Measurements from ENCODE around the gene SLC13A5.
"Not testable (repeated sequence)": the region's sequence is repeated elsewhere in the genome, so short reads cannot be mapped to it uniquely, and the experiment has no call there.

The SLC13A5 gene

GRCh38 chr17:6710317-6710716, 2.9 kb downstream of the SLC13A5 start:
- DNase-seq = no peak

- no peak for DNase-seq
Measured at GRCh38 chr17:6708357-6708961, 4.7 kb downstream of the SLC13A5 start.

GRCh38 chr17:6706996-6707395, 6.2 kb downstream of the SLC13A5 start:
- no peak for DNase-seq

DNA sequence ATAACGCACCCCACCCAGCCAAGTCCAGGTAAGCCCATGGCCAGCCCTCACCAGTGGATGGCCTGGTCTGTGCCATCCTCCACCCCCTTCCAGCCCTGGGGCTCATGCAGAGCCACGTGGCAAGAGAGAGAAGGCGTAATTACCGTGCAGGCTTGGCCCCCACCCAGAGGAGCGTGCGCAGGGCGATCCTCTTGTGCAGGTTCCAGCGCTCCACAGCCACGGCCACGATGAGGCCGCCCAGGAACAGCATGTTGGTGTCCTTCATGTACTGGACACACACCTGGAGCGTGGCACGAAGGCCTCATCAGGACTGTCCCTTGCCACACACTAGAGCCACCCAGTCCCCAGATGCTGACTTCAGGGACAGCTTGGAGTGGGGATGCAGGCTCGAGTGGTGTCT, 6.7 kb downstream of the SLC13A5 start:
- DNase-seq = no peak

DNA sequence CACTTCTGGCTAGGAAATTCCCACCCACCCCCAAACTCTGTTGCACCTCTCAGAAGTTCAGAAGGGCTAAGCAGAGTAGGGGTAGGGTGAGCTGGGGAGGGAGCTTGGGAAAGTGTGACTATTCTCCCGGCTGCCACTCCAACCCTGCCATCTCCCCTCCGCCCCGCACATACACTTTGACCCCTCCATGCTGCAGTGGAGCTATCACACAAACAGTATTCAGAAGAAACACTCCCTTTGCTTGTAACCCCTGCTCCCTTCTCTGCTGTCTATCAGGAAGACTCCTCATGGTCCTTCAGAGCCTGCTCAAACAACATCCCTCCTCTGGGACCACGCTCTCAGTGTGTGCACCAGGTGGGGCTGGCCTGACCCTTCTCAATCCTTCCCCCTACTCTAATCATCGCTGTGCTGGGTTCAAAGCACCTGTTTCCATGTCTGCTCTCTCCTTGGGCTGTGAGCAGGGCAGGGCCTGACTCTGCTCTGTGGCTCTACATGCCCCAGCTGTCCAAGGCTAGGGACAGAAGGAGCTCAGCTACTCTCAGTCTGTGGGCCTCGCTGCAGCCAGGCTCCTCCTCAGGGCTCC, 8.6 kb downstream of the SLC13A5 start:
- DNase-seq = no peak

- no peak for DNase-seq
Measured at GRCh38 chr17:6703751-6704150, 9.4 kb downstream of the SLC13A5 start.

GRCh38 chr17:6702567-6703215, 10.5 kb downstream of the SLC13A5 start:
- DNase-seq = no peak

DNA sequence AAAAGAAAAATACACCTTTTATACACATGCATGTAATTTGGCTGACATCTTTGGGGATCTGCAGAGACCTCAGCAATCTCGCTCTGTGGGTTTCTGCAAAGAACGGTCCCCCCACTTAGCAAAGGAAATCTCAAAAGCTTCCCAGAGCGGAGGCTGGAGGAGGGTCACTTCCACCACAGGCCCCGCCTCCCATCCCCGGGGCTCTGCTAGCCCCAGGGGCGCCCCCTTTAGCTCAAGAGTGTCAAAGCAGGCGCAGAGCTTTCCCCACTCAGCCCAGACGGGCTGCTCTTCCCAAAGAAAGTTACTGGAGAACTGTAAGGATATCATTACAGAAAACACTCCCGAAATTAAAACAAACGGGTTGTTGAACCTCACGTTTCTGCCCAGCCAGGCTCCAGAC, 11.4 kb downstream of the SLC13A5 start:
- DNase-seq = no peak

GRCh38 chr17:6700948-6701307, 12.2 kb downstream of the SLC13A5 start:
- no peak for DNase-seq

DNA sequence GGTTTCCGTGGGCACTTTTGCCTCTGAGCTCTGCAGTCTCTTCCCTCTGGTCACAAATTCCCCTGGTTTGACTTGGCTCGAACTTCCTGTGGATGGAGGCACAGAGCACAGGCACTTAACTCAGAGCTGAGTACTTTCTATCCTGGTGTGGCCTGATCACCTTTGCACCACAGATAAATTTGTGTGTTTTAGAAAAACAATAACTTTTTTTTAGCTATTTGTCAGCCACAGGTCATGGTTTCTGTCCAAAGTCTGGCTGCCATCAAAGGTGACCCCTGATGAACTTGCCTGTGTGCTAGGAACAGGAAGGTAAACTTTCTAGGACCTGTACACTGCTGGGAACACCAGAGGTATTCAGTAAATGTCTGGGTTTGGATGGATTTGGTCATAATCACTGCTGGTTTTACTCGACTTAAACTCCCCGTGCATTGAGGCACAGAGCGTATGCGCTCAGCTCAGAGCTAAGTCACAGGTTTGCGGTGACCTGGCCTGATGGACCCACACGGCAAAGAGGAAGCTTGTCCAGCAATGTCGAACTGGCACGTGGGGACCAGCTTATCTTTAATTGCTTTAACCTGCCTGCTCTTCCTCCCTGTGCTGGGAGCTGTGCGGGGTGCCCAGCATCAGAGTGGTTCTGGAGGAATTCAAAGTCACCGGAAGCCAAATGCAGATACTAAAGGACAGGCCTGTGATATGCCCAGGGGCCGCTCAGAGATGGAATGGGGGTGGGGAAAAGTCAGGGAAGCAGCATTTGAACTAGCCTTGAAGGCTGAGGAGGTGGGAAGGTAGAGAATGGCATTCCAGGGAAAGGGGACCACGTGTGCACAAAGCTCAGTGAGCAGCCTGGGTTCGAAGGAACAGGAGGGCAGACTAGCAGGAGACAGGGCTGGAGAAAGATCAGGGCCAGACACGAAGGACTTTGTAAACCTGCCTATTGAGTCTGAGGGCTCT, 12.9 kb downstream of the SLC13A5 start:
- DNase-seq = no peak

DNA sequence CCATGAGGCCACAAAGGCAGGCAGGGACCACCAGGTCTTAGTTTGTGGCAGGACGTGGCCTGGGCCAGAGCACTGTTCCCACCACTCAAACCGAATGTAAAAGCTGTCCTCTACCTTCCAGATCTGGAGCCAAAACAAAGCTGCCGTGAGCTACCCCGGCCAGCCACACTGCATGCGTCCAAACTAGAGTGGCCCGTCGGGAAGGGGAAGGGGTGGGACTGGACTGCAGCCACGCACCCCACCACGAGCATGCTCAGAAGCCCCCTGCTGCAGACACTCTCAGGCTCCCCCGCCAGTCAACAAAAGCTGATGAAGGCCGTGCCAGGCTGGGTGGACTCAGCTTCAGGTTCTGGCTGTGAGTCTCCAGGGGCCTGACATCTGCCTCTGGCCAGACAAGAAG, 15.2 kb downstream of the SLC13A5 start:
- DNase-seq = no peak

GRCh38 chr17:6696906-6697305, 16.3 kb downstream of the SLC13A5 start:
- no peak for DNase-seq

DNA sequence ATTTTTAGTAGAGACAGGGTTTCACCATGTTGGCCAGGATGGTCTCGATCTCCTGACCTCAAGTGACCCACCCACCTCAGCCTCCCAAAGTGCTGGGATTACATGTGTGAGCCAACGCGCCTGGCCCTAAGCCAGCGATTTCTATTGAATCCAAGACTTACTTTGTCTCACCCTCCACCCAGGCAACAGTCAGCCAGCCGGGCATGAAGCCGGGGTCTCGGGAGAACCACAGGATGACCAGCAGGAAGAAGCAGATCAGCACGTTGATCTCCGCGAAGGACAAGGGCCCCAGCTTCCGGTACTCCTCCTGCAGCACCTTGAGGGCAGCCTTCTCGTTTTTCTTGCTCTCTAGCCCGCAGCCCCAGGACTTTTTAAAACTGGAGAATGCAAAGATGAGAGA, 17.6 kb downstream of the SLC13A5 start:
- DNase-seq = no peak

DNA sequence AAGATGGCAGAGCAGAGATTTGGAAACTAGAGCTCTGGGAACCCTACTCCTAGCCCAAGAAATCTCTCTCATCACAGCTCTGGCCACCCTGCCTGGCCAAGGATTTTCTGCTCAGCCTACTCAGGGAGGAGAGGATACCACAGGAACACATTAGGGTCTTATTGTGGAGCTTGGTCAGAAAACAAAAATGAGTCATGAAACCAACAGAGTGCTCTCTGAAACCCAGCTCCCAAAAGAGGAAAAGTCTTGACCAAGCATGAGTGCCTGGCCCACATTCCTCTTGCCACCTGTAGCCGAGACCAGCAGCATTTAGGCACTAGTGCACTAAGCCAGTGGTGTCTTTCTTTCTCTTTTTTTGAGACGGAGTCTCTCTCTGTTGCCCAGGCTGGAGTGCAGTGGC, 18.1 kb downstream of the SLC13A5 start:
- DNase-seq = no peak

DNA sequence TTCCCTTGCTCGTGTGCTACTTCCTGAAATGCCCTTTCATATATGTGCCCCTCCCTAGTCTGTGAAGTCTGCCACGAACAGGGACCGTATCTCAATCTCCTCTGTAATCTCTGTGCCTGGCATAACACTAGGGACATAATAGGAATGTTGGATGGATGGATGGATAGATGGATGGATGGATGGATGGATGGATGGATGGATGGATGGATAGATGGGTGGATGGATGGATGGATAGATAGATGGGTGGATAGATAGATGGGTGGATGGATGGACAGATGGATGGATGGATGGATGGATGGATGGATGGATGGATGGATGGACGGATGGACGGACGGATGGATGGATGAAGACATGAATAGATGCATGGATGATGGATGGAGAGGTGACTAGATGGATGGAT, 21.2 kb downstream of the SLC13A5 start:
- not testable (repeated sequence) for DNase-seq

- no peak for DNase-seq
Measured at GRCh38 chr17:6691546-6691945, 21.6 kb downstream of the SLC13A5 start.

DNA sequence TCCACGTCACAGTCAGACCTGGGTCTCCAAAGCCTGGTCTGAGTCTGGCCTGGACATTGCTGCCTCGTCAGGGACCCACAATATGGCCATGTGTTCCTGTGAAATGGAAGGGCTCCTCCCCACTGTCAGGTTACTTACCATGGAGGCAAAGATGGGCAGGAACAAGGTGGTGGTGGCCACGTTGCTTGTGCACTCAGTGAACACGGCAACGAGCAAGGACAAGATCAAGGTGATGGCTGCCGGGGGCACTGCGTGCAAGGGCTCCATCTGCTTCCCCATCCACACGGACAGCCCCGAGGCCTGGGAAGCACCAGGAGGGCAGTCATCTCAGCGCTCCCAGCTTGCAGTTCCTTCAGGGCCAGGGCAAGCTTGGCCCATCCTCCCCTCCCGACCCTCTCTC, 22.5 kb downstream of the SLC13A5 start:
- DNase-seq = no peak

- no peak for DNase-seq
Measured at GRCh38 chr17:6688944-6689343, 24.2 kb downstream of the SLC13A5 start.

GRCh38 chr17:6686026-6686425, 27.1 kb downstream of the SLC13A5 start:
- no peak for DNase-seq

GRCh38 chr17:6684881-6685767, 28.0 kb downstream of the SLC13A5 start:
- DNase-seq = no peak

DNA sequence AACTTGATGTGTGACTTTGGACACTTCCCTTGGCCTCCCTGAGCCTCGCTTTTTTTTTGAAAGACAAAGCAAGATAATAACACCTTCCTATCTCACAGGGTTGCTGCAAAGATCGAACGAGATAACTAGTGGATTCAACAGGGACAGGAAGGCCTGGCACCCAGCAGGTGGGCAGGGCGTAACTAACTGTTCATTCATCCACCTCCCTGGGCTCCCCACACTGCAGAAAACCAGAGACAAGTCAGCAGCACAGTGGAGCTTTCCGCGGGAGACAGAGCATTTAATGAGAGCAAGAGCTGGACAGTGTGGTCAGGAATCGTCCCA, 28.7 kb downstream of the SLC13A5 start:
- no peak for DNase-seq

- DNase-seq = no peak
Measured at GRCh38 chr17:6683730-6684459, 29.3 kb downstream of the SLC13A5 start.

Data from NCI-H2107 (cell line).